Ovary (tissue), 9 donors: ENCODE data around the gene MPHOSPH8. TPM values are rescaled to one million over a fixed set of nuclear protein-coding genes. Genes with fewer than 3 reads are reported as not detected.

Experiments
- DNase-seq, 5 donors: peaks; one replicate each; pipeline ENCODE4 v3.0.0-alpha.2; 2019 to 2020
- H3K27ac ChIP-seq, 2 donors: fragments of 200-600 bp; one replicate each; pipeline versions ENCODE4 v1.5.1 to v1.8.0; 2019 to 2022
- H3K27me3 ChIP-seq: fragments of 200-600 bp; one replicate; pipeline ENCODE4 v1.8.0; 2022
- H3K36me3 ChIP-seq: fragments of 200-600 bp; sonication (generic); one replicate; pipeline ENCODE4 v1.5.1; 2019
- H3K4me1 ChIP-seq: one replicate; pipeline ENCODE4 v1.8.1; 2013; ENCODE audit warnings: mild to moderate bottlenecking, moderate library complexity; ENCODE audit not compliant: insufficient read depth
- H3K4me3 ChIP-seq: fragments of 200-600 bp; sonication (generic); one replicate; pipeline ENCODE4 v1.5.1; 2017
- H3K9me3 ChIP-seq, 2 donors: fragments of 200-600 bp in 1 of 2; sonication (generic) in 1 of 2; one replicate each; pipeline versions ENCODE4 v1.5.1 to v1.8.1; 2013 to 2019; ENCODE audit warnings: mild to moderate bottlenecking in 1 of 2, moderate library complexity in 1 of 2
- EP300 ChIP-seq: sonication (generic); formaldehyde crosslinking; IDR thresholded peaks from one replicate; pipeline ENCODE4 v1.6.1; 2017; ENCODE audit warnings: antibody characterized with exemption
- POLR2A ChIP-seq: fragments of 450-650 bp; IDR thresholded peaks from one replicate; pipeline ENCODE4 v1.6.1; 2017; ENCODE audit warnings: antibody characterized with exemption, mild to moderate bottlenecking, moderate library complexity
- WGBS, 3 donors: extraction: QIAGEN DNeasy Blood & Tissue Kit in 1 of 3; methylation state at CpG; one replicate each; pipeline versions ENCODE4 v1.1.5 to v1.1.7; 2013 to 2017; 5-methylcytosine and 5-hydroxymethylcytosine counted together
- intact Hi-C, 4 donors: fragments of 100-400 bp; cut with DNase I; formaldehyde crosslinking; loops; one replicate each; pipeline versions ENCODE4 v1.11.0 to v1.15.1; 2022 to 2023
- polyA plus RNA-seq, 2 donors: library from polyadenylated mRNA; stranded (reverse); fragments of 200-250 nt in 1 of 2; fragments of 350-450 nt in 1 of 2; fragmentation: Illumina TruSeq in 1 of 2; extraction: RNeasy Lipid Tissue Mini Kit (QIAGEN cat#74804) in 1 of 2; gene quantifications; one replicate each; pipeline ENCODE4 v1.2.3, GENCODE V29; 2013 to 2014
- total RNA-seq, 7 donors: library from RNA; depleted of rRNA in 2 of 7; stranded (reverse); fragments of >200 nt in 2 of 7; fragmentation: NEBNext Ultra II Directional in 3 of 7; extraction: Animal tissue kit (Norgen Biotek cat#: 25700) in 3 of 7; gene quantifications; one replicate each; pipeline versions ENCODE4 v1.1.0 to v1.2.4, GENCODE V29; 2016 to 2023
- TF ChIP-seq, protein P1 (sequence below), 3 donors: fragments of 450-650 bp in 2 of 3; fragments of 200-600 bp in 1 of 3; IDR thresholded peaks; one replicate each; pipeline versions ENCODE4 v1.5.1 to v1.8.0; 2016 to 2022; ENCODE audit warnings: antibody characterized with exemption in 3 of 3, mild to moderate bottlenecking in 1 of 3
- donor health status: DM: no; HTN: no; CAD: no; lungs with moderate emphysema.
- donor health status: DM: no; HTN: no; CAD: no.
- donor health status: Bipolar disorder and iron deficiency.
- donor health status: DM: yes; HTN: yes; CAD: no.
- donor health status: DM: no; HTN: no; CAD: no.
- donor health status: DM: yes; HTN: yes; CAD: no.

MPHOSPH8 gene
- total and polyA plus RNA-seq, 9 donors = 32.9 to 58.4 (median 39.2) TPM

DNA sequence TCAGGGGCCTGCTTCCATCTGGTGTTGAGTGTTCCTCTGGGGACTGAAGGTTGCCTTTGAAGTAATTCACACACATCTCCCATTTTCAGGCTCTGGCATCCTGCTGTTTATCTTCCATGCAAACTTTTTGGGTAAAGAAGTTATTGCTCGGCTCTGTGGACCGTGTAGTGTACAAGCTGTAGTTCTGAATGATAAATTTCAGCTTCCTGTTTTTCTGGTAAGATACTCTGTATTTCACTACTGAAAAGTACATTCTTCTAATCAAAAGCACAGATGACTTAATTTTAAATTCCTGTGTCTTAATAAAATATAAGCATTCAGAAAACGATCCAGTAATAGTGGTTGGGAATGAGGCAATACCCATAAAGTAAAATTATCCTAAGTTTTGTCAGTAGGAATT lies 36.7 kb downstream of the MPHOSPH8 start:
- no peaks in the 10 kb centered on the region for H3K9me3 ChIP-seq
- no peak for DNase-seq
- H3K36me3 ChIP-seq = no peaks in the 10 kb centered on the region
- peaks cover 7% of the 10 kb centered on the region for H3K4me1 ChIP-seq
- WGBS, 3 donors = 35 to 43% (median 41%) methylated on average over 3 of the region's 3 CpGs
- TF ChIP-seq, protein P1, sequence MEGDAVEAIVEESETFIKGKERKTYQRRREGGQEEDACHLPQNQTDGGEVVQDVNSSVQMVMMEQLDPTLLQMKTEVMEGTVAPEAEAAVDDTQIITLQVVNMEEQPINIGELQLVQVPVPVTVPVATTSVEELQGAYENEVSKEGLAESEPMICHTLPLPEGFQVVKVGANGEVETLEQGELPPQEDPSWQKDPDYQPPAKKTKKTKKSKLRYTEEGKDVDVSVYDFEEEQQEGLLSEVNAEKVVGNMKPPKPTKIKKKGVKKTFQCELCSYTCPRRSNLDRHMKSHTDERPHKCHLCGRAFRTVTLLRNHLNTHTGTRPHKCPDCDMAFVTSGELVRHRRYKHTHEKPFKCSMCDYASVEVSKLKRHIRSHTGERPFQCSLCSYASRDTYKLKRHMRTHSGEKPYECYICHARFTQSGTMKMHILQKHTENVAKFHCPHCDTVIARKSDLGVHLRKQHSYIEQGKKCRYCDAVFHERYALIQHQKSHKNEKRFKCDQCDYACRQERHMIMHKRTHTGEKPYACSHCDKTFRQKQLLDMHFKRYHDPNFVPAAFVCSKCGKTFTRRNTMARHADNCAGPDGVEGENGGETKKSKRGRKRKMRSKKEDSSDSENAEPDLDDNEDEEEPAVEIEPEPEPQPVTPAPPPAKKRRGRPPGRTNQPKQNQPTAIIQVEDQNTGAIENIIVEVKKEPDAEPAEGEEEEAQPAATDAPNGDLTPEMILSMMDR (IDR thresholded peaks at IDR 0.05) = no peak
- TF ChIP-seq POLR2A = no peak
- no peak for TF ChIP-seq EP300
- H3K27ac ChIP-seq = no peak overlapping the region
- no peaks in the 10 kb centered on the region for H3K27me3 ChIP-seq
- intact Hi-C loops = no loop called here
- H3K4me3 ChIP-seq = no peak overlapping the region

DNA sequence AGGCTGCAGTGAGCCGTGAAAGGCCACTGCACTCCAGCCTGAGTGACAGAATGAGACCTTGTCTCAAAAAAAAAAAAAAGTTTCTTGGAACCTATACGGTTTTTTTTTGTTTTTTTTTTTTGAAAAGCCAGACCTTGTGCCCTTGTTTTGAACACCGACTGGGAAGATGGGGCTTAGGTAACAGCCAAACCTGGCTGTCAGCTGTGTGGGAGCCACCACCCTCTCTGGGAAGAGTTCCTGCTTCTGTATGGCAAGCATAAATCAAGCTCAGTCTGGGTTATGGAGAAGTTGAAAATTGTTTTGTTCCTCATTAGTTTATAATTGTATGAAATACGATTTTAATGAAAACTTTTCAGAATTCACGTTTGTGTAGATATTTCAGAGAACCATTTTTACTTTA lies 39.5 kb downstream of the MPHOSPH8 start:
- Histone ChIP-seq H3K27ac (no peak overlapping the region), H3K4me1 (peaks cover 7% of the 10 kb centered on the region), H3K36me3 (no peaks in the 10 kb centered on the region), H3K4me3 (no peak overlapping the region), H3K9me3 (no peaks in the 10 kb centered on the region), H3K27me3 (no peaks in the 10 kb centered on the region)
- no peak for TF ChIP-seq EP300
- no peak for TF ChIP-seq POLR2A
- TF ChIP-seq, protein P1 (IDR thresholded peaks at IDR 0.05) = no peak
- 18 to 30% (median 28%) methylated on average over 5 of the region's 5 CpGs for WGBS, 3 donors
- intact Hi-C loops = no loop called here
- DNase-seq = no peak

DNA sequence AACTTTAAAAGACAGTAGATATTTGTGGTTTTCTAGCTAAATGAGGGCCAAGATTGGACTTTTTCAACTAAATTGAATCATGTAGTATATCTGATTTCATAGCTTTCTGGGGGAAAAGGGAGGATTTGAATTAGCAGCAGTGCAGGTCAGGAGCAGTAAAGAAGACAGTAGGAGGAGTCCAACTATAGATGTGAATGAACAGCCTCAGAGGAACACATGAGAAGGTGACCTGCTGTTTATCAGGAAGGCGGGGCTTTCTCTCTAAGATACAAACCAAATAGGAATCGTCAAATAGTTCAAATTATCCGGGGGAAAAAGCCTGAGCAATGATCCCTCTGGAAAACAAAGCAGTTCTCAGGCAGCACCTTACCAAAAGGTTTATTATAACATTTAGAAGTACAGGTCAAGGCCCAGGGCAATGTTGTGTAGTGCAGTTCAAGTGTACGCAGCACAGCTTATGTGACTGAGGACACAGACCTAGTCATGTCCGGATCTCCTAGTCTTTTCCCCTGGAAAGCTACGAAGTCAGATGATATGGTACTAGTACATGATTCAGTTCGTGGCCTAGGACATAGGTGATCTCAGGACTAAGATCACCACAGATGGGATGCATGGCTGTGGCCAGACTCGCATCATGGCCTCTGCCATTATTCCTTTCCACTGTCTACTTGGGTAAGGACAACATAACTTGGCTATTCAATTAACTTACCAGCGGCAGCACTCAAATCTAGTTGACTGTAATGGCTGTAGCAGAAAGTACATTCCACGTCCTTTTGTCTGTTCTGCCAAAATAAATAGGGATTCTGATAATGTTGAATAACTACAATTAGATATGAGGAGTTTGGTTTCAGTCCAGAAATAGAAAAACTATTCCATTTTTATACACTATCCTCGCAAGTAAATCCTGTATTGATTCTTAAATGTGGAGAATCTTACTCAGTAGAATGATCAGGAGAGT lies 40.3 kb downstream of the MPHOSPH8 start:
- DNase-seq = no peak
- no peak overlapping the region for H3K27ac ChIP-seq
- no peaks in the 10 kb centered on the region for H3K36me3 ChIP-seq
- TF ChIP-seq, protein P1 (IDR thresholded peaks at IDR 0.05) = no peak
- TF ChIP-seq EP300 (no peak), POLR2A (no peak)
- WGBS, 3 donors = 41 to 51% (median 47%) methylated on average over 11 of the region's 11 CpGs
- intact Hi-C loops = no loop called here
- H3K27me3 ChIP-seq = no peaks in the 10 kb centered on the region
- H3K4me1 ChIP-seq = peaks cover 7% of the 10 kb centered on the region
- no peak overlapping the region for H3K4me3 ChIP-seq
- H3K9me3 ChIP-seq = no peaks in the 10 kb centered on the region

DNA sequence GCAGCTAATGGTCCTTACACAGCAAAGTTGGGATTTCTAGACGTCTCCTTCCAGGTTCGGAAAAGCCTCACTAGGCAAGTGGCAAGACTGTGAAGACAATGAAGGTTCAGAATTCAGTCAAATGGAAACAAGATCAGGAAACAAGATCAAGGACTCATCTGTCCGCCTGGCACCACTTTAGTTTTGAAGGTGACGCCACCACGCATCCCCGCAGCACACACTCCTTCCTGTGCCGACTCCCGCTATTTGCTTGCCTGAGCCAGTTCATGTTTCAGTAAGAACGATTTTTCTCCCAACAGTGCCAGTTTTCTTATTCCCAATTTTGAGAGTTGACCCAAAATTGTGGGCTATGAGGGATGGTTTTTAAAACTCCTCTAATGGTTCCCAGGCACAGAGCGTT lies 41.4 kb downstream of the MPHOSPH8 start:
- no peaks in the 10 kb centered on the region for H3K36me3 ChIP-seq
- WGBS, 3 donors = 90 to 94% (median 91%) methylated on average over 10 of the region's 10 CpGs

More for the DNA sequence above, 41.4 kb downstream of the MPHOSPH8 start:
- Histone ChIP-seq H3K27me3 (no peaks in the 10 kb centered on the region), H3K27ac (no peak overlapping the region), H3K9me3 (no peaks in the 10 kb centered on the region), H3K4me3 (no peak overlapping the region), H3K4me1 (peaks cover 7% of the 10 kb centered on the region)
- no peak for DNase-seq
- TF ChIP-seq POLR2A (no peak), EP300 (no peak)
- TF ChIP-seq, protein P1 (IDR thresholded peaks at IDR 0.05) = no peak
- intact Hi-C loops = no loop called here
